ENCODE results near the gene COL4A1.

COL4A1 gene

DNA sequence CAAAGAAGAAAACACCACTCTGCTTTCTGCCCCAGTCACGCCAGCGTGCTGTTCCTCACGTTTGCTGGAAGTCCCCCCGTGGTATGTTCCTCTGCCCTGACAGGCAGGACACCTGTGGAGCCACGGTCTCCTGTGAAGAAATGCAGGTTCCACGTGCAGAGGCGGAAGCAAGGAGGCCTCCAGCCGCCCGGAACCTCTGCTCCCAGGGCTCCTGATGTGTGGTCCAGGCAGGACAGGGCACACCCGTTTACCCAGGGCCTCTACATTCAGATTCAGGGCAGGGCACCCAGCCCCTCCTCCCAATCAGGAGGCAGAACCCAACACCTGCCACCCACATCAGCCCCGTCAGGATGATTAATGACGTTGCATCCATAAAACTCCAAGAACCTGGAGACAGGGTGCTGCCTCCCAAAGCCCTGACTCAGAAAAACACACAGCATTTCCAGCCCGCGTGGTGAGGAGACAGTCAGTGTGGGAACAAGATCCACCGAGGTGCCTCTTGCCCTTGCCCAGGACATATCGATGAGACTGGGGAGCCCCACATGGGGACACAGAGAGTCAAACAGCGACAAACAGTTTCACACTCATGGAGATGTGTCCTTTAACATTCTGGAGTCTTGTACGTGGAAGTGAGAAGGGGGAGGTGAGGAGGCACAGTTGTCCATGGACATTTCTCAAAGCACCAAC, 76.2 kb downstream of the COL4A1 start:
- no peak for TF ChIP-seq ZNF274 (IDR thresholded peaks at IDR 0.05; ENCODE audit: low read depth, low read length)
- no peak overlapping the region for H3K4me3 ChIP-seq (ENCODE audit: low read length)

- no peak for TF ChIP-seq ZNF274 (IDR thresholded peaks at IDR 0.05; ENCODE audit: low read depth, low read length)
Measured at GRCh38 chr13:110229905-110230563, 76.9 kb downstream of the COL4A1 start.

DNA sequence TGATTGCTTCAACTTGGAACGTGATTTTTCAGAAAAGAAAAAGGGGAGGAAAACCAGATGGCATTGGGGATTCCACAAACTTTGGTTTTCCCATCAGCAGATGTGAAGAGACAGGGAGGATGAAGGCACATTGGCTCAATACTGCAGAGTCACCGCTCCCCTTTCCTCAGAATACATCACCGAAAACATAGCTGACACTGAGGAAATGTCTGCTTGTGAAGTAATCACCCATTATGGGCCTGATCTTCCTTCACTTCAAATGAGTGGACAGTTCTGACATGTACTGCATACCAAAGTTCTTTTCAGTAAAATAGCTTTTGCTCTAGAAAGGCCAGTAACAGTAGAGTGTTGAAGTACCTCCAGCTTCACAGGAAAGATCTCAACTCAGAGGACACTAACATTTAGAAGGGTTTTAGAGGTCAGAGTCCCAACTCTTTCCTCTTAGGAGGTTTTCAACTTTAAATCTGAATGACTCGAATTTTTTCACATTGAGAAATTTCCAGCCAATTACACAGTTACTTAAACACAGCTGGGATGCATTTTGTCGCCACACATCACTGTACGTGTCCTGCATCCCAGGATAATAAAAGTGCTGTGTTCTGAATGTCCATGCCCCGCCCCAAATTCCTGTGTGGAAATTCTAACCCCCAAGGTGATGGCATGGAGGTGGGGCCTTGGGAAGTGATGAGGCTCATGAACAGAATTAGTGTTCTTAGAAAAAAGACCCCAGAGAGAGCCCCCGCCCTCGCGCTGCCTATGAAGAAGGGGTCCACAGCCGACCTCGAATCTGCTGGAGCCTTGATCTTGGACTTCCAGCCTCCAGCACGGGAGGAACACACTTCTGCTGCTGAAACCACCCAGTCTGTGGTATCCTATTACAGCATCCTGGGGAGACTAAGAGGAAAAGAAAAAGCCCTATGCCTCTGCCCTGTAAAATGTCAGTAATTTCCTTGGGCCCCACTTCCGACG, 77.7 kb downstream of the COL4A1 start:
- no peak for TF ChIP-seq ZNF274 (IDR thresholded peaks at IDR 0.05; ENCODE audit: low read depth, low read length)
- no peak overlapping the region for H3K4me3 ChIP-seq (ENCODE audit: low read length)

More at GRCh38 chr13:110229905-110230563, 76.9 kb downstream of the COL4A1 start:
- H3K4me3 ChIP-seq (ENCODE audit: low read length) = no peak overlapping the region

GRCh38 chr13:110227864-110228643, 78.9 kb downstream of the COL4A1 start:
- TF ChIP-seq ZNF274 (IDR thresholded peaks at IDR 0.05; ENCODE audit: low read depth, low read length) = no peak
- no peak overlapping the region for H3K4me3 ChIP-seq (ENCODE audit: low read length)

GRCh38 chr13:110227416-110227815, 79.5 kb downstream of the COL4A1 start:
- TF ChIP-seq ZNF274 (IDR thresholded peaks at IDR 0.05; ENCODE audit: low read depth, low read length) = no peak
- H3K4me3 ChIP-seq (ENCODE audit: low read length) = no peak overlapping the region

- TF ChIP-seq ZNF274 (IDR thresholded peaks at IDR 0.05; ENCODE audit: low read depth, low read length) = no peak
- H3K4me3 ChIP-seq (ENCODE audit: low read length) = no peak overlapping the region
Measured at GRCh38 chr13:110225609-110226574, 81.1 kb downstream of the COL4A1 start.

DNA sequence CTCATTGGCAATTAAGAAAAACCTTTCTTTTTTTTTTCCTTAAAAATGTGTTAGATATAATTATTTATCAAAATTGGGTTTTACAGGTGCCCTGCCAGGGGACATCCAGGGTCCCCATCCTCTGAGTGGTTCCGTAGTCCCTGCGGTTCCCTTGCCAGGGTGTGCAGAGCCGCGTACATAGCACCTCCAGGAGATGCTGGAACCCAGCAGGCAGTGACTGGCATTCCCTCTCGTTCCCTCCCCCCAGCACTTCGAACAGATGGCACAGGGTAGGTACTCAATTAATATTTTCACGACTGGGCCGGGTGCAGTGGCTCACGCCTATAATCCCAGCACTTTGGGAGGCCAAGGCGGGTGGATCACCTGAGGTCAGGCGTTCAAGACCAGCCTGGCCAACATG, 82.0 kb downstream of the COL4A1 start:
- H3K4me3 ChIP-seq (ENCODE audit: low read length) = no peak overlapping the region
- no peak for TF ChIP-seq ZNF274 (IDR thresholded peaks at IDR 0.05; ENCODE audit: low read depth, low read length)

GRCh38 chr13:110224519-110224918, 82.4 kb downstream of the COL4A1 start:
- H3K4me3 ChIP-seq (ENCODE audit: low read length) = no peak overlapping the region
- no peak for TF ChIP-seq ZNF274 (IDR thresholded peaks at IDR 0.05; ENCODE audit: low read depth, low read length)

GRCh38 chr13:110221406-110222117, 85.4 kb downstream of the COL4A1 start:
- H3K4me3 ChIP-seq (ENCODE audit: low read length) = no peak overlapping the region
- TF ChIP-seq ZNF274 (IDR thresholded peaks at IDR 0.05; ENCODE audit: low read depth, low read length) = no peak

DNA sequence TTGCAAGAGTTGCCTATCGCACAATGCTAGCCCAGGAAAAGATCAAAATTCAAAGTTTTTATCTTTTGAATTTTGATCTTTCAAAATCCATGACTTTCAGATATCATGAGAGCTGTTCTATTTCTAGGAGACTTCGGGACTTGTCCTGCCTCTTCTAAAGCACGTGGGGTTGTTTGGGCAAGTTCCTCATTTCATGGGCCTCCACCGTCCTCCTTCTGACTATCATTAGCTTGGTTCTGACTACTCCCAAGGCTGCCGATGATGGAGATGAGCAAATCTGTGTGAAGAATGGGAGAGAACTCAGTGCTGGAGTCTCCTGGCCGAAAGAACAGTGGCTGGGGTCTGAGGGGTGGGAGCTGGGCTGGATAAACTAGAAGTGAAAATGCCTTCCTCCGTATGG, 86.5 kb downstream of the COL4A1 start:
- no peak overlapping the region for H3K4me3 ChIP-seq (ENCODE audit: low read length)
- TF ChIP-seq ZNF274 (IDR thresholded peaks at IDR 0.05; ENCODE audit: low read depth, low read length) = no peak

GRCh38 chr13:110218581-110219201, 88.3 kb downstream of the COL4A1 start:
- TF ChIP-seq ZNF274 (IDR thresholded peaks at IDR 0.05; ENCODE audit: low read depth, low read length) = no peak
- no peak overlapping the region for H3K4me3 ChIP-seq (ENCODE audit: low read length)

GRCh38 chr13:110217811-110218210, 89.1 kb downstream of the COL4A1 start:
- no peak overlapping the region for H3K4me3 ChIP-seq (ENCODE audit: low read length)
- no peak for TF ChIP-seq ZNF274 (IDR thresholded peaks at IDR 0.05; ENCODE audit: low read depth, low read length)
